ENCODE results near the gene CEACAM8. TPM values are rescaled to one million over a fixed set of nuclear protein-coding genes. Genes with fewer than 3 reads are reported as not detected.
"Not testable (repeated sequence)": the region's sequence is repeated elsewhere in the genome, so short reads cannot be mapped to it uniquely, and the experiment has no call there.

Gene CEACAM8
- total RNA-seq, 1 donor from 2014 or later, result not detected

DNA sequence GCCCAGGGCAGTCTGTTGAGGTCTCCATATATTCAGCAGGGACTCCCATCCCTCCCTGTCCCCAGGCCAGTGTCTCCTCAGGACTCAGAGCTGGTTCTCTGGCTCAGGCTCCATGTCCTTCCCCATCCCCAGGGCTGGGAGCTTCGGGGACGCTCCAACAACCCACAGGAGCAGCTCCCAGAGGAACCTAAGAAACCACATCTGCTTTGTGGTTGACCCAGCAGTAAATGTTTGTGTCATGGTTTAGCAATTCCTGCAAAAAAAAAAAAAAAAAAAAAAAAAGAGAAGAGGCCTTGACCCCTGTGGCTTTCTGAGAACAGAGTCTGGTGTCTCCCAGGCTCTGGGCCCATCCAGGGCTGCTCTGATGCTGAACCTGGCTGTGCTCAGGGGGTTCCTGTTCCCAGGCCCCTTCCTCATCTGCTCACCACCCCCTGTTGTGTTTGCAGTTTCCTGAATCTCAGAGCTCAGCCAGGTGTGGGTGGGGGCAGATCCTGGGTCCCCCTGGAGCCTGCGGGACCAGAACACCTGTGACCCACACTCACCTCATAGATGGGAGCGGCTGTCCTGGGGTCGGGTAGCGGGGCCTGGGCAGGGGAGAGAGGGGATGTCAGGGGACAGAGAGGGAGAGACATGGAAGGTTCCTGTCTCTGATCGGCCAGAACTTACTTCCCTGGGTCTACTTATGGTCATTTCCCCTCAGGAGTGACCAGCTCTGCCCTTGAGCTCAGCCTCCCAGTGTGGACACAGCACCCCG lies 41.3 kb downstream of the CEACAM8 start:
- H3K4me1 Mint-ChIP-seq (ENCODE audit: low read depth, unreplicated experiment), result peaks cover 4% of the 10 kb centered on the region
- H3K36me3 Mint-ChIP-seq (ENCODE audit: low read depth, unreplicated experiment), result peaks cover 3% of the 10 kb centered on the region
- Histone ChIP-seq H2AFZ (ENCODE audit: low read depth, low read length) (no peak overlapping the region), H3K79me2 (ENCODE audit: insufficient read depth, low read length) (no peaks in the 10 kb centered on the region), H4K20me1 (ENCODE audit: insufficient read depth, low read length) (no peaks in the 10 kb centered on the region), H3K4me2 (ENCODE audit: low read length) (no peak overlapping the region), H3K4me1 (ENCODE audit: insufficient read depth, low read length) (no peaks in the 10 kb centered on the region), H3K9ac (ENCODE audit: low read length) (no peak overlapping the region), H3K27ac (ENCODE audit: low read depth, low read length) (no peak overlapping the region), H3K27me3 (ENCODE audit: insufficient read depth, low read length) (peaks cover 5% of the 10 kb centered on the region), H3K36me3 (ENCODE audit: insufficient read depth, low read length) (no peaks in the 10 kb centered on the region), H3K4me3 (ENCODE audit: insufficient read depth, low read depth, low read length) (no peak overlapping the region), H3K9me3 (ENCODE audit: insufficient read depth, low read depth, low read length) (no peaks in the 10 kb centered on the region)
- H3K27ac Mint-ChIP-seq (ENCODE audit: unreplicated experiment), result no peak overlapping the region
- H3K27me3 Mint-ChIP-seq (ENCODE audit: low read depth, unreplicated experiment), result peaks cover 71% of the 10 kb centered on the region
- TF ChIP-seq EZH2 (IDR thresholded peaks at IDR 0.05; ENCODE audit: insufficient read depth, low read length), result no peak
- TF ChIP-seq, protein P1, sequence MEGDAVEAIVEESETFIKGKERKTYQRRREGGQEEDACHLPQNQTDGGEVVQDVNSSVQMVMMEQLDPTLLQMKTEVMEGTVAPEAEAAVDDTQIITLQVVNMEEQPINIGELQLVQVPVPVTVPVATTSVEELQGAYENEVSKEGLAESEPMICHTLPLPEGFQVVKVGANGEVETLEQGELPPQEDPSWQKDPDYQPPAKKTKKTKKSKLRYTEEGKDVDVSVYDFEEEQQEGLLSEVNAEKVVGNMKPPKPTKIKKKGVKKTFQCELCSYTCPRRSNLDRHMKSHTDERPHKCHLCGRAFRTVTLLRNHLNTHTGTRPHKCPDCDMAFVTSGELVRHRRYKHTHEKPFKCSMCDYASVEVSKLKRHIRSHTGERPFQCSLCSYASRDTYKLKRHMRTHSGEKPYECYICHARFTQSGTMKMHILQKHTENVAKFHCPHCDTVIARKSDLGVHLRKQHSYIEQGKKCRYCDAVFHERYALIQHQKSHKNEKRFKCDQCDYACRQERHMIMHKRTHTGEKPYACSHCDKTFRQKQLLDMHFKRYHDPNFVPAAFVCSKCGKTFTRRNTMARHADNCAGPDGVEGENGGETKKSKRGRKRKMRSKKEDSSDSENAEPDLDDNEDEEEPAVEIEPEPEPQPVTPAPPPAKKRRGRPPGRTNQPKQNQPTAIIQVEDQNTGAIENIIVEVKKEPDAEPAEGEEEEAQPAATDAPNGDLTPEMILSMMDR (IDR thresholded peaks at IDR 0.05; ENCODE audit: insufficient read depth, low read depth, low read length), result no peak
- FAIRE-seq (no peak), DNase-seq (ENCODE audit: low read depth) (peak; percentile 74)
- H3K4me3 Mint-ChIP-seq (ENCODE audit: unreplicated experiment), result no peak overlapping the region
- peaks cover 29% of the 10 kb centered on the region for H3K9me3 Mint-ChIP-seq (ENCODE audit: unreplicated experiment)

GRCh38 chr19:42552086-42553065 lies 42.3 kb downstream of the CEACAM8 start:
- no peak overlapping the region for H3K4me3 ChIP-seq (ENCODE audit: insufficient read depth, low read depth, low read length)
- H4K20me1 ChIP-seq (ENCODE audit: insufficient read depth, low read length), result no peaks in the 10 kb centered on the region
- peaks cover 74% of the 10 kb centered on the region for H3K27me3 Mint-ChIP-seq (ENCODE audit: low read depth, unreplicated experiment)
- H3K4me2 ChIP-seq (ENCODE audit: low read length), result no peak overlapping the region
- no peak overlapping the region for H2AFZ ChIP-seq (ENCODE audit: low read depth, low read length)
- H3K36me3 Mint-ChIP-seq (ENCODE audit: low read depth, unreplicated experiment), result peaks cover 3% of the 10 kb centered on the region
- no peak overlapping the region for H3K27ac ChIP-seq (ENCODE audit: low read depth, low read length)
- H3K4me1 Mint-ChIP-seq (ENCODE audit: low read depth, unreplicated experiment), result peaks cover 4% of the 10 kb centered on the region
- no peaks in the 10 kb centered on the region for H3K9me3 ChIP-seq (ENCODE audit: insufficient read depth, low read depth, low read length)
- H3K9ac ChIP-seq (ENCODE audit: low read length), result no peak overlapping the region
- no peaks in the 10 kb centered on the region for H3K79me2 ChIP-seq (ENCODE audit: insufficient read depth, low read length)
- no peak overlapping the region for H3K4me3 Mint-ChIP-seq (ENCODE audit: unreplicated experiment)
- TF ChIP-seq, protein P1 (IDR thresholded peaks at IDR 0.05; ENCODE audit: insufficient read depth, low read depth, low read length), result no peak
- TF ChIP-seq EZH2 (IDR thresholded peaks at IDR 0.05; ENCODE audit: insufficient read depth, low read length), result no peak
- H3K27ac Mint-ChIP-seq (ENCODE audit: unreplicated experiment), result no peak overlapping the region
- no peaks in the 10 kb centered on the region for H3K36me3 ChIP-seq (ENCODE audit: insufficient read depth, low read length)
- DNase-seq (ENCODE audit: low read depth) (no peak), FAIRE-seq (no peak)
- H3K4me1 ChIP-seq (ENCODE audit: insufficient read depth, low read length), result no peaks in the 10 kb centered on the region
- H3K27me3 ChIP-seq (ENCODE audit: insufficient read depth, low read length), result peaks cover 5% of the 10 kb centered on the region
- H3K9me3 Mint-ChIP-seq (ENCODE audit: unreplicated experiment), result peaks cover 38% of the 10 kb centered on the region

- not testable (repeated sequence) for H3K4me3 ChIP-seq (ENCODE audit: insufficient read depth, low read depth, low read length); FAIRE-seq; H3K4me1 Mint-ChIP-seq (ENCODE audit: low read depth, unreplicated experiment); H2AFZ ChIP-seq (ENCODE audit: low read depth, low read length); H3K79me2 ChIP-seq (ENCODE audit: insufficient read depth, low read length); H3K36me3 ChIP-seq (ENCODE audit: insufficient read depth, low read length); H3K27me3 ChIP-seq (ENCODE audit: insufficient read depth, low read length); H4K20me1 ChIP-seq (ENCODE audit: insufficient read depth, low read length); H3K36me3 Mint-ChIP-seq (ENCODE audit: low read depth, unreplicated experiment); H3K27ac ChIP-seq (ENCODE audit: low read depth, low read length); H3K4me2 ChIP-seq (ENCODE audit: low read length); H3K27ac Mint-ChIP-seq (ENCODE audit: unreplicated experiment); H3K9me3 ChIP-seq (ENCODE audit: insufficient read depth, low read depth, low read length); H3K4me1 ChIP-seq (ENCODE audit: insufficient read depth, low read length); H3K4me3 Mint-ChIP-seq (ENCODE audit: unreplicated experiment); DNase-seq (ENCODE audit: low read depth); H3K9ac ChIP-seq (ENCODE audit: low read length)
- peaks cover 50% of the 10 kb centered on the region for H3K9me3 Mint-ChIP-seq (ENCODE audit: unreplicated experiment)
- peaks cover 73% of the 10 kb centered on the region for H3K27me3 Mint-ChIP-seq (ENCODE audit: low read depth, unreplicated experiment)
Observed at GRCh38 chr19:42550521-42550920, 44.2 kb downstream of the CEACAM8 start.

- not testable (repeated sequence) for H3K4me2 ChIP-seq (ENCODE audit: low read length); H3K4me1 ChIP-seq (ENCODE audit: insufficient read depth, low read length); H2AFZ ChIP-seq (ENCODE audit: low read depth, low read length); H3K4me3 Mint-ChIP-seq (ENCODE audit: unreplicated experiment); H3K27ac Mint-ChIP-seq (ENCODE audit: unreplicated experiment); FAIRE-seq; H3K4me1 Mint-ChIP-seq (ENCODE audit: low read depth, unreplicated experiment); H3K4me3 ChIP-seq (ENCODE audit: insufficient read depth, low read depth, low read length); H3K9me3 ChIP-seq (ENCODE audit: insufficient read depth, low read depth, low read length); H3K27ac ChIP-seq (ENCODE audit: low read depth, low read length); H4K20me1 ChIP-seq (ENCODE audit: insufficient read depth, low read length); DNase-seq (ENCODE audit: low read depth); H3K36me3 ChIP-seq (ENCODE audit: insufficient read depth, low read length); H3K79me2 ChIP-seq (ENCODE audit: insufficient read depth, low read length); H3K9ac ChIP-seq (ENCODE audit: low read length); H3K27me3 ChIP-seq (ENCODE audit: insufficient read depth, low read length); H3K36me3 Mint-ChIP-seq (ENCODE audit: low read depth, unreplicated experiment)
- Mint-ChIP-seq H3K9me3 (ENCODE audit: unreplicated experiment) (peaks cover 50% of the 10 kb centered on the region), H3K27me3 (ENCODE audit: low read depth, unreplicated experiment) (peaks cover 70% of the 10 kb centered on the region)
Observed at GRCh38 chr19:42549067-42549466, 45.7 kb downstream of the CEACAM8 start.
